Inflammatory macrophage (primary cell): ENCODE results near the gene KLK6.
A peak's percentile ranks its signal among the peaks of the same experiment; 100 is the strongest.

Experiments used
- DNase-seq, 2 donors: peaks; one replicate each; pipeline ENCODE4 v3.0.0-alpha.2; 2020 to 2022

KLK6 gene

DNA sequence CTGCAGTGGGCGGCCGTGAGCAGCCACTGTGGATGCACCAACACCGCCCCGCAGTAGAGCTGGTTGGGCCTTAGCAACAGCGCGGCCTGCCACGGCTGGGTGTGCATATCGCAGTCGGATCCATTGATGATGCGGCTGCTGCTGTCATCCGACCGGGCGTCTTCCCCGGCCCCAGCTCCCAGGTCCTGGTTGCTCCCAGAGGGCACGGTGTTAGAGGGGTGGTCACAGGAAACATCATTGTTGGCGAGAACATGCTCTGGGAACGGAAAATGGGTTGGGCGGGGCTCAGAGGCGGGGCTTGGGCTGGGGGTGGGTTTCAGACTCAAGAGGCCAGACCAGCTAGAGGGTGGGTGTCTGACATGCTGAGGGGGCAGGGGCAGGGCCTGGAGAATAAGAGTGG is 19.5 kb downstream of the KLK6 start:
- DNase-seq: no peak

DNA sequence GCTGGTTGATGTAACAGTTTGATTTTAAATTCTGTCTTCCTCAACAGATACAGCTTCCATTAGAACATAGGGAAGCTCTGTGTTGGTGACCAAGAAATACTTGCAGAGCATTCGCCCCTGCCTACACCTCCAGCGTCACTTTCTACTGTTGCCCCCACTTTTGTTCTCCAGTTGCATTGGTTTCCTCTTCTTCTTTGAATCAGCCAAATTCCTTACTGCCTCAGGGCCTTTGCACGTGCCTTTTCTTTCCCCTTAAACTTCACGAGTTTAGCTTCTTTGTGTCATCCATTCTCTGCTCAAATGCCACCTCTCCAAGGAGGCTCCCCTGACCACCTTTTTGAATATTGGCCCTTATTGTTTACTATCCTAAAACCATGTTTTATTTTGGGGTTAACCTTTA is 22.3 kb downstream of the KLK6 start:
- DNase-seq: no peak

DNA sequence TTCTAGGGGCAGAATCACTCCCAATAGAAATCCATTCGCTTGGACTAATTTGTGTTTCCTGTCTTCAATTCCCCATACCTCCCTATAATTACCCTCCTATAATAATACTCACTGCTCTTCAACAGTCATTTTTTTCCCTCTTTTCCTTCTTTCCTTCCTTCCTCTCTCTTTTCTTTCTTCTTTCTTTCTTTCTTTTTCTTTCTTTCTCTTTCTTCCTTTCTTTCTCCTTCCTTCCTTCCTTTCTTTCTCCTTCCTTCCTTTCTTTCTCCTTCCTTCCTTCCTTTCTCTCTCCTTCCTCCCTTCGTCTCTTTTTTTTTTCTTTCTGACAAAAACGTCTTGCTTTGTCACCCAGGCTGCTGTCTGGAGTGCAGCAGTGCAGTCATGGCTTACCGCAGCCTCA is 24.6 kb downstream of the KLK6 start:
- DNase-seq: no peak

DNA sequence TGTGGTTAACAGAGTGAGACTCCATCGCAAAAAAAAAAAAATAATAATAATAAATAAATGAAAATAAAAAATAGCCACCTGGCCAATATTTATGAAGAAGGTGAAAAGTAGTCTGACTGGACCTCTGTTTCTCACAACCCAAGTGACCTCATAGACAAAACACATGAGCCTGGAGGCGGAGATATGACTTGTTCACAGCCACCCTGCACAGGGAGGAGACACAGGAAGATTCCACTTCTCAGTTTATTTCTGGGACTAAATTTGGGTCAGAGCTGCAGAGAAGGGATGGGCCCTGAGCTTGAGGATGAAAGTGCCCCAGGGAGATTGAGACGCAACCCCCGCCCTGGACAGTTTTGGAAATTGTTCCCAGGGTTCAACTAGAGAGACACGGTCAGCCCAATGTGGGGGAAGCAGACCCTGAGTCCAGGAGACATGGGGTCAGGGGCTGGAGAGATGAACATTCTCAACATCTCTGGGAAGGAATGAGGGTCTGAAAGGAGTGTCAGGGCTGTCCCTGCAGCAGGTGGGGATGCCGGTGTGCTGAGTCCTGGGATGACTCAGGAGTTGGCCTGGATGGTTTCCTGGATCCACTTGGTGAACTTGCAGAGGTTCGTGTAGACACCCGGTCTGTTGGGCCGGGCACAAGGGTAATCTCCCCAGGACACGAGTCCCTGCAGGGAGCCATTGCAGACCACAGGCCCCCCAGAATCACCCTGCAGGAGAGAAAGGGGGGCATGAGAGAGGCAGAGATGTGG is 26.1 kb downstream of the KLK6 start:
- no peak for DNase-seq

GRCh38 chr19:50939596-50939995 is 29.8 kb downstream of the KLK6 start:
- peak in 1 of 2 donors; percentile 37 for DNase-seq

DNA sequence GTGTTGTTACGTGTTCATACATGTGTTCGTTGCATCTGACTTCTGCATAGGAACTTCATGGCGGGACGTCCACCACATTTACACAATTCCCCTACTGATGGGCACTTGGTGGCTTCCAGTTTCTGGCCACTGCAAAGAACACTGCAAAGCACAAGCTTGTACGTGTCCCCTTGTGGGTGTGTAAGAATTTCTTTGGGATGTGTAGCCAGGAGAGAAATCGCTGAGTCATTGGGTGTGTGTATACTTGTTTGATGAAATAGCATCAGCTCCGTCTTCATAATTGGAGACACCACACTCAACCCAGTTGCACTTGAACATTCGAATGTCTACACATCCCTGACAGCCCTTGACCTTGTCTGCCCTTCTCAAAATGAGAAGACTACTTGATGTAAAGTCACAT is 35.8 kb downstream of the KLK6 start:
- DNase-seq: no peak

DNA sequence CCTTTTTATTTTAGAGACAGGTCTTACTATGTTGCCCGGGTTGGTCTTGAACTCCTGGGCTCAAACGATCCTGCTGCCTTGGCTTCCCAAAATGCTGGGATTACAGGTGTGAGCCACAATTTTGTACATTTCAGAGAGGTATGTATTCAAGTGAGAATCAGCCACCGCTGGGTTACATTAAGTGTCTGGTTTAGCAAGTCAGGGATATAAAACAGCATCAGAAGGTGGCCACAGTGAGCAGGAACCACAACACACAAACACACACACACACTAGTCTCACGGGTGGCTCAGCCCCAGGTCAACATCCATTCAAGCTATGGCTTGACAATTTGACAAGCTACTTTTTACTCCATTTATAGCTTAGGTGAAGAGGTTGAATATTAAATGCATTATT is 36.7 kb downstream of the KLK6 start:
- DNase-seq: no peak

- no peak for DNase-seq
Observed at GRCh38 chr19:50932018-50932689, 37.2 kb downstream of the KLK6 start.

- DNase-seq: no peak
Observed at GRCh38 chr19:50931023-50931422, 38.4 kb downstream of the KLK6 start.

- DNase-seq: no peak
Observed at GRCh38 chr19:50928831-50929230, 40.6 kb downstream of the KLK6 start.

DNA sequence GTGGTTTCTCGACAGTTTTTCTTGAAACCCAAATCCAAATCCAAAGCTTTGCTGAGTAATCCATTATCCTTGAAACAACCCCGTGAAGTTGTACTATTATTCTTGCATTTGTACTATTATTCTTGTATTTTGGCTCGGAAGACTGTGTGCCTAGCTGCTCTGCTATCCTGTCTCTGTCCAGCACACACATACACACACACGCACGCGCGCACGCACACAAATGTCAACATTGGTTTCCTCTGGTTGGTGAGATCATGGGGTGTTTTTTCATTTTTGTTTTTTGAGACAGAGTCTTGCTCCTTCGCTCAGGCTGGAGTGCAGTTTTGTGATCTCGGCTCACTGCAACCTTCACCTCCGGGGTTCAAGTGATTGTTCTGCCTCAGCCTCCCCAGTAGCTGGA is 43.2 kb downstream of the KLK6 start:
- DNase-seq: no peak

GRCh38 chr19:50925734-50926133 is 43.7 kb downstream of the KLK6 start:
- DNase-seq: no peak

- no peak for DNase-seq
Observed at GRCh38 chr19:50924586-50924985, 44.8 kb downstream of the KLK6 start.

- peak; percentile 78 to 88 for DNase-seq
Observed at GRCh38 chr19:50922317-50922853, 47.0 kb downstream of the KLK6 start.

GRCh38 chr19:50921426-50922316 is 47.7 kb downstream of the KLK6 start:
- DNase-seq: peak; percentile 86 to 94

DNA sequence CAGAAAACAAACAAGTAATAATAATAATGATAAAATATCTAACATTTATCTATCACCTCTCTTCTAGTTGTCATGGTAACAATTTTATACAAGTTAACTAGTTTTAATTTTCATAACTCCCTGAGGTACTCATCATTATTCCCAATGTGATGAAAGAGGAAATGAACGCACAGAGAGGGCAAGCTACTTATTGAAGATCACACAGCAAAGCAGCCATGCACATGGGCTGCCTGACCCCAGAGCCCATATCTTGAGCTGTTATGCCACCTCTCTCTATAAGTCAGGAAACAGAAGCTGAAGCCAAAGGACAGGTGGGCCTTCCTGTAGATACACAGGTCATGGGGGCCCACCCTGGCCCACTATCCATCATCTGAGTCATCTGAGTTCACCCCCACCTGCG is 53.3 kb downstream of the KLK6 start:
- DNase-seq: no peak

GRCh38 chr19:50912727-50913716 is 56.4 kb downstream of the KLK6 start:
- DNase-seq: peak; percentile 35 to 78

- no peak for DNase-seq
Observed at GRCh38 chr19:50912102-50912599, 57.2 kb downstream of the KLK6 start.

- no peak for DNase-seq
Observed at GRCh38 chr19:50911206-50912101, 57.9 kb downstream of the KLK6 start, which contains the start of gene KLK4. Gene KLK4 (minus strand): TSS chr19:50911395. CDS start chr19:50910738, 657 bp downstream.

GRCh38 chr19:50910722-50911121 is 58.7 kb downstream of the KLK6 start:
- DNase-seq: no peak
